Activated T-helper 1 cell treated with anti-CD3 and anti-CD28 coated beads, Interleukin-12 subunit alpha, Interleukin-12 subunit beta, Interleukin-2, Interleukin-4 antibody, amounts not matched to agents 30 ng/mL and 10 ng/mL and 1 ng/mL, durations not matched to agents 14 hours and 24 hours and 36 hours (primary cell): ENCODE data around the gene PLIN3. TPM values are rescaled to one million over a fixed set of nuclear protein-coding genes. Genes with fewer than 3 reads are reported as not detected.

Source experiments
- DNase-seq: peaks from one replicate; pipeline ENCODE4 v3.0.0; 2021; ENCODE audit warnings: low spot score
- H3K27ac Mint-ChIP-seq: one replicate; pipeline ENCODE4 v1.8.0; 2021; ENCODE audit warnings: mild to moderate bottlenecking, mixed read lengths
- H3K27me3 Mint-ChIP-seq: one replicate; pipeline ENCODE4 v1.8.0; 2022; ENCODE audit warnings: mild to moderate bottlenecking, moderate library complexity, mixed read lengths; ENCODE audit not compliant: insufficient read depth
- H3K36me3 Mint-ChIP-seq: one replicate; pipeline ENCODE4 v1.8.0; 2021; ENCODE audit warnings: low read depth, mixed read lengths
- H3K4me1 Mint-ChIP-seq: one replicate; pipeline ENCODE4 v1.8.0; 2021; ENCODE audit warnings: low read depth, mixed read lengths
- H3K4me3 Mint-ChIP-seq: one replicate; pipeline ENCODE4 v1.8.0; 2021; ENCODE audit warnings: mild to moderate bottlenecking, moderate library complexity, mixed read lengths
- H3K9me3 Mint-ChIP-seq: one replicate; pipeline ENCODE4 v1.8.0; 2021; ENCODE audit warnings: mixed read lengths
- intact Hi-C: fragments of 100-400 bp; cut with micrococcal nuclease; formaldehyde crosslinking; loops from one replicate; pipeline ENCODE4 v1.15.1; 2024
- total RNA-seq: library from RNA; stranded (reverse); gene quantifications from 2 replicates; pipeline ENCODE4 v1.2.3, GENCODE V29; 2022

Gene PLIN3
- 33.1 and 33.2 TPM in 2 replicates for total RNA-seq

- H3K9me3 Mint-ChIP-seq: no peaks in the 10 kb centered on the region
- H3K4me1 Mint-ChIP-seq: peaks cover 31% of the 10 kb centered on the region
- peak within 1 kb of the TSS; percentile 55 for H3K27ac Mint-ChIP-seq
- DNase-seq: peak; percentile 86
- H3K36me3 Mint-ChIP-seq: no peaks in the 10 kb centered on the region
- peak within 1 kb of the TSS; percentile 85 for H3K4me3 Mint-ChIP-seq
- H3K27me3 Mint-ChIP-seq: peaks cover 6% of the 10 kb centered on the region
- intact Hi-C loops: loop anchor here (1.0 to 5.0 kb wide), 8 partner anchors 37 to 197 kb away; partner anchors contain the start of genes FEM1A, MYDGF and TICAM1
Observed at GRCh38 chr19:4867534-4868285, at the start of gene PLIN3. Gene PLIN3, minus strand, starts transcription at chr19:4867667. Its CDS starts 6,273 bp downstream, at chr19:4861394.

- peak overlapping the region; percentile 88 for H3K27ac Mint-ChIP-seq
- intact Hi-C loops: no loop called here
- no peak for DNase-seq
- no peaks in the 10 kb centered on the region for H3K9me3 Mint-ChIP-seq
- H3K4me3 Mint-ChIP-seq: peak overlapping the region; percentile 88
- peaks cover 54% of the 10 kb centered on the region for H3K4me1 Mint-ChIP-seq
- no peaks in the 10 kb centered on the region for H3K27me3 Mint-ChIP-seq
- H3K36me3 Mint-ChIP-seq: peaks cover 46% of the 10 kb centered on the region
Observed at GRCh38 chr19:4916292-4917082, 49.0 kb upstream of the PLIN3 start.

GRCh38 chr19:4914736-4915501 lies 47.5 kb upstream of the PLIN3 start:
- H3K4me1 Mint-ChIP-seq: peaks cover 54% of the 10 kb centered on the region
- peak overlapping the region; percentile 88 for H3K4me3 Mint-ChIP-seq
- peaks cover 43% of the 10 kb centered on the region for H3K36me3 Mint-ChIP-seq
- peak; percentile 73 for DNase-seq
- peak overlapping the region; percentile 79 for H3K27ac Mint-ChIP-seq
- intact Hi-C loops: loop anchor here (1.0 to 5.0 kb wide), 3 partner anchors 48 to 193 kb away; partner anchors contain the start of genes DPP9 and PLIN3
- H3K9me3 Mint-ChIP-seq: no peaks in the 10 kb centered on the region
- H3K27me3 Mint-ChIP-seq: no peaks in the 10 kb centered on the region

- Mint-ChIP-seq H3K9me3 (no peaks in the 10 kb centered on the region), H3K27me3 (no peaks in the 10 kb centered on the region), H3K4me1 (peaks cover 54% of the 10 kb centered on the region), H3K4me3 (peak overlapping the region; percentile 88), H3K27ac (peak overlapping the region; percentile 79), H3K36me3 (peaks cover 41% of the 10 kb centered on the region)
- DNase-seq: no peak
- intact Hi-C loops: loop anchor here (5.0 kb wide), 1 partner anchor 192 kb away; the partner anchor contains the start of gene DPP9
Observed at GRCh38 chr19:4913996-4914735, 46.7 kb upstream of the PLIN3 start.

DNA sequence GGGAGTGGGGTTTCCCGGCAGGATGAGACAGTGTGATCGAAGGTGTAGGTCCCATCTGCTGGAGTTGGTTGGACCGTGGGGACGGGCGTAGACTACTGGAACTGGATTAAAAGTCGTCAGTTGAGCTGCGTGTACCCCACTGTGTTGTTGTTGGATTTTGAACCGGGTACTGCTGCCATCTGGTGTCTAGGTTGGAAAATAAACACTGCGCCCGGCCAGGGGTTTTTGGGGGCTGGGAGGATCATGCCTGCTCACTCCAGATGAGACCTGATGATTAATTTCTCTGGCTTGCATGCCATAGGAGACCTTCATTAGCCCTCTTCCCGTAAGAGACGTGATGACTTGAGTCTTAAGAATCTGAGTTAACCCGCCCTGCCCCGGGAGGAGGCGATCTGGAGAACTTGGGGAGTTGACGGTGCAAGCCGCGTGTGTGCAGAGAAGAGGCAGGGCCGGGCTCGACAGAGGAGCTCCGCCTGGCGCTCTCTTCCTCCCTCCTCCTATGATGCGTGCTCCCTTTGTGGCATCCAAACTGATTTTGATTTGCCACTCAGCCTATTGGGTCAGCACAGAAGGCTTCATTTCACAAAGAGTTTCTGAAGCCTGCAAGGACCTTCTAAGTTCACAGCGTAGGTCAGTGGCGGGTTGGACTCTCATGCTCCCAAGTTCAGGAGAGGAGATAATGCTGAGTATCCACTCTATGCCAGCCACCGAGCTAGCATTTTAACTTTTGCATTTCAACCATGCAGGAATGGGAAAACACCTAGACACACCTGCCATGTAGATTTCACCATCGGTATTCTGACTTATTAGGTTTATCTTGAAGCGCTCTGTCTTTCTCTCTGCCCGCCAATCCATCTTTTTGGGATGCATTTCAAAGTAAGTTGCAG lies 44.6 kb upstream of the PLIN3 start:
- Mint-ChIP-seq H3K9me3 (no peaks in the 10 kb centered on the region), H3K27me3 (no peaks in the 10 kb centered on the region), H3K4me3 (peak overlapping the region; percentile 89), H3K27ac (peak overlapping the region; percentile 79), H3K4me1 (peaks cover 54% of the 10 kb centered on the region), H3K36me3 (peaks cover 39% of the 10 kb centered on the region)
- intact Hi-C loops: loop anchor here (1.0 to 5.0 kb wide), 3 partner anchors 40 to 190 kb away; partner anchors contain the start of gene DPP9
- DNase-seq: peak; percentile 62

GRCh38 chr19:4911314-4911713 lies 43.8 kb upstream of the PLIN3 start:
- Mint-ChIP-seq H3K4me1 (peaks cover 49% of the 10 kb centered on the region), H3K4me3 (peak overlapping the region; percentile 89), H3K27ac (peak overlapping the region; percentile 79), H3K36me3 (peaks cover 35% of the 10 kb centered on the region), H3K27me3 (no peaks in the 10 kb centered on the region), H3K9me3 (no peaks in the 10 kb centered on the region)
- intact Hi-C loops: loop anchor here (1.0 to 5.0 kb wide), 3 partner anchors 39 to 189 kb away; partner anchors contain the start of gene DPP9
- DNase-seq: no peak

DNA sequence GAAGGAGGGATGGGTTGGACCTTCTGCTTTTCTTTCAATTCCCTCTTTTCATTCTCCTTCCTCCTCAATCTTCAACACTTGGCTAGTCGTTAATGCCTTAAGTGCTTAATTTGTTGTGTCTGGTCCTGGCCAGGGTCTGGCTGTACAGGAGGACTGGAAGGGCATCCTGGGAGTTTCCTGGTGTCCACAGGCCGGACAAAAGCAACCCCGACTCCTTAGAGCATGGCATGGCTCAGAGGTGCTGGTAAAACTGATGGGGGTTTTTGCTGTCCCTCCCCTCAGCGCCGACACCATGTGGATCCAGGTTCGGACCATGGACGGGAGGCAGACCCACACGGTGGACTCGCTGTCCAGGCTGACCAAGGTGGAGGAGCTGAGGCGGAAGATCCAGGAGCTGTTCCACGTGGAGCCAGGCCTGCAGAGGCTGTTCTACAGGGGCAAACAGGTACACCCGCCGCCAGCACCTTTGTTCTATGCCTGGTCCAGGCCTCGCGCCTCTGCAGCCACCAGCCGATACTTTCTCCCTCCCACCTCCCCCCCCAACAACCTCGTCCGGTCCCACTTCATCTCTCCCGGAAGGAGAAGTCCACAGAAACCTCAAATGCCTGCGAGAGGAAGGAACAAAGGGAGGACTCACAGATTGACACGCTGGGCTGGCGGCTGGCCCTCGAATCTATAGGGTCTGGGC lies 43.3 kb upstream of the PLIN3 start:
- H3K36me3 Mint-ChIP-seq: peaks cover 31% of the 10 kb centered on the region
- peaks cover 43% of the 10 kb centered on the region for H3K4me1 Mint-ChIP-seq
- no peak for DNase-seq
- intact Hi-C loops: loop anchor here (1.0 to 5.0 kb wide), 5 partner anchors 38 to 188 kb away; partner anchors contain the start of genes DPP9 and PLIN3
- H3K4me3 Mint-ChIP-seq: peak overlapping the region; percentile 89
- H3K27ac Mint-ChIP-seq: peak overlapping the region; percentile 84
- H3K27me3 Mint-ChIP-seq: no peaks in the 10 kb centered on the region
- H3K9me3 Mint-ChIP-seq: no peaks in the 10 kb centered on the region

GRCh38 chr19:4909897-4910593 lies 42.6 kb upstream of the PLIN3 start:
- peak; percentile 92 for DNase-seq
- intact Hi-C loops: loop anchor here (1.0 to 5.0 kb wide), 3 partner anchors 43 to 188 kb away; partner anchors contain the start of genes DPP9 and PLIN3
- H3K27me3 Mint-ChIP-seq: no peaks in the 10 kb centered on the region
- H3K27ac Mint-ChIP-seq: peak overlapping the region; percentile 84
- H3K9me3 Mint-ChIP-seq: no peaks in the 10 kb centered on the region
- H3K4me1 Mint-ChIP-seq: peaks cover 36% of the 10 kb centered on the region
- H3K4me3 Mint-ChIP-seq: peak overlapping the region; percentile 89
- peaks cover 26% of the 10 kb centered on the region for H3K36me3 Mint-ChIP-seq

- peak; percentile 57 for DNase-seq
- H3K4me3 Mint-ChIP-seq: peak within 1 kb of the TSS; percentile 89
- H3K9me3 Mint-ChIP-seq: no peaks in the 10 kb centered on the region
- peaks cover 29% of the 10 kb centered on the region for H3K4me1 Mint-ChIP-seq
- intact Hi-C loops: no loop called here
- peak within 1 kb of the TSS; percentile 84 for H3K27ac Mint-ChIP-seq
- H3K36me3 Mint-ChIP-seq: peaks cover 20% of the 10 kb centered on the region
- H3K27me3 Mint-ChIP-seq: no peaks in the 10 kb centered on the region
Observed at GRCh38 chr19:4909156-4909896, 41.9 kb upstream of the PLIN3 start, which contains the start of gene UHRF1. Gene UHRF1, plus strand, starts transcription at chr19:4909501. Its CDS starts 1,385 bp downstream, at chr19:4910886.

GRCh38 chr19:4908781-4909155 lies 41.3 kb upstream of the PLIN3 start:
- intact Hi-C loops: no loop called here
- Mint-ChIP-seq H3K27ac (no peak overlapping the region), H3K36me3 (peaks cover 15% of the 10 kb centered on the region), H3K4me1 (peaks cover 23% of the 10 kb centered on the region), H3K4me3 (peak overlapping the region; percentile 70), H3K9me3 (no peaks in the 10 kb centered on the region), H3K27me3 (no peaks in the 10 kb centered on the region)
- DNase-seq: no peak
